GM12891 (cell line): ENCODE data around the gene CHST9.

Experiments used
- POLR2A ChIP-seq: IDR thresholded peaks from 2 replicates; pipeline ENCODE4 v1.6.1; 2011; ENCODE audit warnings: low read depth, low read length, control low read depth
- POLR2AphosphoS5 ChIP-seq: IDR thresholded peaks from 2 replicates; pipeline ENCODE4 v1.6.1; 2011; ENCODE audit warnings: low read depth, low read length, control low read depth
- POU2F2 ChIP-seq: IDR thresholded peaks from 2 replicates; pipeline ENCODE4 v1.6.1; 2011; ENCODE audit warnings: low read depth, mild to moderate bottlenecking, control low read depth, low read length, moderate library complexity
- TAF1 ChIP-seq: IDR thresholded peaks from 2 replicates; pipeline ENCODE4 v1.6.1; 2011; ENCODE audit warnings: low read depth, low read length, control low read depth

- no peak for TF ChIP-seq POLR2A
- no peak for TF ChIP-seq POLR2AphosphoS5
- TF ChIP-seq TAF1: no peak
- 0 out of 2 replicates have a peak, but pooled peaks have one; percentile 10 for TF ChIP-seq POU2F2
Observed at GRCh38 chr18:27073404-27073830, 111.7 kb downstream of the CHST9 start.
